ENCODE data around the gene TAS2R5.
"Not testable (repeated sequence)": the region's sequence is repeated elsewhere in the genome, so short reads cannot be mapped to it uniquely, and the experiment has no call there.

TAS2R5 gene

DNA sequence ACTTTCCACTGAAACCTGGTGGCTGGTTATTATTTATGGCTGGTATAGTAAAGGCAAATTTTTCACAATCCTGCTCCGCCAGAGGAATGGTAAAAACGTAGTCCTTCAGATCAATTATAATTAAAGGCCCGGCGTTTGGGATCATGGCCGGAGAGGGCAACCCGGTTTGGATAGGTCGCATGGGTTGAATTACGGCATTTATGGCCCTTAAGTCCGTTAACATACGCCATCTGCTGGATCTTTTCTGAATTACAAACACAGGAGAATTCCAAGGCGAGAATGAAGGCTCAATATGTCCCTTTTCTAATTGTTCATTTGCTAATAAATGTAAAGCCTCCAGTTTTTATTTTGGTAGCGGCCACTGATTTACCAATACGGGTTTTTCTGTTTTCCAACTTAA is 37.4 kb upstream of the TAS2R5 start:
- no peaks in the 10 kb centered on the region for H3K27me3 ChIP-seq (ENCODE audit: control insufficient read depth, insufficient read depth, low read length)
- H3K36me3 ChIP-seq (ENCODE audit: control insufficient read depth, insufficient read depth, low read length), result peaks cover 2% of the 10 kb centered on the region
- no peak overlapping the region for H3K4me2 ChIP-seq (ENCODE audit: low read length)
- H2AFZ ChIP-seq, result no peak overlapping the region
- TF ChIP-seq, protein P1, sequence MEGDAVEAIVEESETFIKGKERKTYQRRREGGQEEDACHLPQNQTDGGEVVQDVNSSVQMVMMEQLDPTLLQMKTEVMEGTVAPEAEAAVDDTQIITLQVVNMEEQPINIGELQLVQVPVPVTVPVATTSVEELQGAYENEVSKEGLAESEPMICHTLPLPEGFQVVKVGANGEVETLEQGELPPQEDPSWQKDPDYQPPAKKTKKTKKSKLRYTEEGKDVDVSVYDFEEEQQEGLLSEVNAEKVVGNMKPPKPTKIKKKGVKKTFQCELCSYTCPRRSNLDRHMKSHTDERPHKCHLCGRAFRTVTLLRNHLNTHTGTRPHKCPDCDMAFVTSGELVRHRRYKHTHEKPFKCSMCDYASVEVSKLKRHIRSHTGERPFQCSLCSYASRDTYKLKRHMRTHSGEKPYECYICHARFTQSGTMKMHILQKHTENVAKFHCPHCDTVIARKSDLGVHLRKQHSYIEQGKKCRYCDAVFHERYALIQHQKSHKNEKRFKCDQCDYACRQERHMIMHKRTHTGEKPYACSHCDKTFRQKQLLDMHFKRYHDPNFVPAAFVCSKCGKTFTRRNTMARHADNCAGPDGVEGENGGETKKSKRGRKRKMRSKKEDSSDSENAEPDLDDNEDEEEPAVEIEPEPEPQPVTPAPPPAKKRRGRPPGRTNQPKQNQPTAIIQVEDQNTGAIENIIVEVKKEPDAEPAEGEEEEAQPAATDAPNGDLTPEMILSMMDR (IDR thresholded peaks at IDR 0.05), result peak; percentile 7
- H3K4me1 ChIP-seq, result no peaks in the 10 kb centered on the region
- no peaks in the 10 kb centered on the region for H3K9me3 ChIP-seq (ENCODE audit: control insufficient read depth, low read length)
- no peak overlapping the region for H3K4me3 ChIP-seq (ENCODE audit: low read depth, low read length)
- no peak overlapping the region for H3K9ac ChIP-seq
- no peak overlapping the region for H3K27ac ChIP-seq
- H3K79me2 ChIP-seq, result no peaks in the 10 kb centered on the region

DNA sequence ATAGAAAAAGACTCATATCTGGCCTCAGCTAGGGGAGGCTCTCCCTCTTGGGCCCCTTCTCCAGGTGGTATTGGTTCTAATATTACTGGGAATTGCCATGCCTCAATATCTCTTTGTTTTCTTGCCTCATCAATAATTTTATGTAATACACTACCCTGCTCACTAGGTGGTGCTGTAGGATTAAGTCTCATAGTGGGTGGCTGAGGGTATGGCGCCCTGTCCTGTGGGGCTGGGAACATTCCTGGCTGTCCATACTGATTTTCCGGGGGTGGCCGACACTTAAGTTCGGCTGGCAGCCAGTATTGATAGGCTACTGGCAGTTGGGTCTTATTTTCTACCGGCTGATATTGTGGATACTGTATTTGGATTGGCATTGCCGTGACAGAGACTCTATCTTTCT is 35.1 kb upstream of the TAS2R5 start:
- Histone ChIP-seq H3K4me3 (ENCODE audit: low read depth, low read length) (no peak overlapping the region), H3K9ac (no peak overlapping the region), H3K36me3 (ENCODE audit: control insufficient read depth, insufficient read depth, low read length) (peaks cover 2% of the 10 kb centered on the region), H3K79me2 (peaks cover 2% of the 10 kb centered on the region), H3K27me3 (ENCODE audit: control insufficient read depth, insufficient read depth, low read length) (no peaks in the 10 kb centered on the region), H3K27ac (no peak overlapping the region), H2AFZ (no peak overlapping the region), H3K4me1 (no peaks in the 10 kb centered on the region), H3K4me2 (ENCODE audit: low read length) (no peak overlapping the region), H3K9me3 (ENCODE audit: control insufficient read depth, low read length) (no peaks in the 10 kb centered on the region)
- TF ChIP-seq, protein P1 (IDR thresholded peaks at IDR 0.05), result peak; percentile 15

- Histone ChIP-seq H3K27me3 (ENCODE audit: control insufficient read depth, insufficient read depth, low read length) (no peaks in the 10 kb centered on the region), H3K9ac (no peak within 1 kb of the TSS), H3K4me3 (ENCODE audit: low read depth, low read length) (no peak within 1 kb of the TSS), H3K4me2 (ENCODE audit: low read length) (no peak within 1 kb of the TSS), H3K9me3 (ENCODE audit: control insufficient read depth, low read length) (no peaks in the 10 kb centered on the region), H3K79me2 (peaks cover 10% of the 10 kb centered on the region), H3K36me3 (ENCODE audit: control insufficient read depth, insufficient read depth, low read length) (no peaks in the 10 kb centered on the region), H3K27ac (no peak within 1 kb of the TSS), H2AFZ (no peak within 1 kb of the TSS), H3K4me1 (no peaks in the 10 kb centered on the region)
- TF ChIP-seq, protein P1 (IDR thresholded peaks at IDR 0.05), result no peak
Measured at GRCh38 chr7:141763797-141764196, 26.2 kb upstream of the TAS2R5 start, which contains the start of gene TAS2R3. Gene TAS2R3 (plus strand): TSS chr7:141764097. CDS start chr7:141764159, 62 bp downstream.

- not testable (repeated sequence) for H3K36me3 ChIP-seq (ENCODE audit: control insufficient read depth, insufficient read depth, low read length); H3K4me2 ChIP-seq (ENCODE audit: low read length)
Measured at GRCh38 chr7:141770083-141770583, 19.9 kb upstream of the TAS2R5 start.

GRCh38 chr7:141776374-141776773 is 13.6 kb upstream of the TAS2R5 start, which contains the start of gene TAS2R4:
Gene TAS2R4 (plus strand): TSS chr7:141776674. CDS start chr7:141778489, 1,815 bp downstream.
- Histone ChIP-seq H3K4me3 (ENCODE audit: low read depth, low read length) (no peak within 1 kb of the TSS), H3K36me3 (ENCODE audit: control insufficient read depth, insufficient read depth, low read length) (no peaks in the 10 kb centered on the region), H3K9ac (no peak within 1 kb of the TSS), H3K9me3 (ENCODE audit: control insufficient read depth, low read length) (no peaks in the 10 kb centered on the region), H3K4me2 (ENCODE audit: low read length) (no peak within 1 kb of the TSS), H3K27ac (no peak within 1 kb of the TSS), H3K4me1 (no peaks in the 10 kb centered on the region), H3K79me2 (peaks cover 9% of the 10 kb centered on the region), H2AFZ (no peak within 1 kb of the TSS), H3K27me3 (ENCODE audit: control insufficient read depth, insufficient read depth, low read length) (no peaks in the 10 kb centered on the region)
- TF ChIP-seq, protein P1 (IDR thresholded peaks at IDR 0.05), result no peak

More at GRCh38 chr7:141770083-141770583, 19.9 kb upstream of the TAS2R5 start:
- H3K9ac ChIP-seq; H3K9me3 ChIP-seq (ENCODE audit: control insufficient read depth, low read length); H3K4me1 ChIP-seq; H2AFZ ChIP-seq; H3K27ac ChIP-seq; H3K27me3 ChIP-seq (ENCODE audit: control insufficient read depth, insufficient read depth, low read length); H3K79me2 ChIP-seq; H3K4me3 ChIP-seq (ENCODE audit: low read depth, low read length): not testable (repeated sequence)
